H1 (cell line): ENCODE data around the gene CYTIP. TPM values are rescaled to one million over a fixed set of nuclear protein-coding genes. Genes with fewer than 3 reads are reported as not detected.

Source experiments
- CTCF ChIA-PET: fragments of 300-600 bp; sonication (Branson Sonifier 250); formaldehyde crosslinking; loops from one replicate; lab custom pipeline; 2021; ENCODE audit not compliant: partially characterized antibody; lab: Charles Lee
- POLR2A ChIA-PET: fragments of 300-600 bp; sonication (Branson Sonifier 250); formaldehyde crosslinking; loops from one replicate; lab custom pipeline; 2021; ENCODE audit warnings: inconsistent platforms; ENCODE audit not compliant: partially characterized antibody; lab: Charles Lee
- DNase-seq, 2 experiments: peaks; one replicate each; pipeline versions ENCODE4 v3.0.0 to v3.0.0-alpha.2; 2010 to 2022; ENCODE audit warnings: low spot score in 2 of 2, low read depth in 1 of 2, mixed read lengths in 1 of 2
- FAIRE-seq: peaks from 2 replicates; lab custom pipeline; 2011; peaks lifted over from hg19 to GRCh38; lab: Jason Lieb, UNC
- H2AFZ ChIP-seq: 2 replicates; pipeline ENCODE4 v1.8.1; 2012; ENCODE audit warnings: low read length, inconsistent platforms
- H2AK5ac ChIP-seq: 2 replicates; pipeline ENCODE4 v1.6.1; 2013; ENCODE audit warnings: low read depth, low read length
- H2BK120ac ChIP-seq: replicated peaks from 2 replicates; pipeline ENCODE3; 2013; ENCODE audit warnings: low read depth, low read length, inconsistent platforms
- H2BK12ac ChIP-seq: 2 replicates; pipeline ENCODE4 v1.6.1; 2013; ENCODE audit warnings: low read depth, low read length
- H2BK15ac ChIP-seq: 2 replicates; pipeline ENCODE4 v1.6.1; 2013; ENCODE audit warnings: low read length
- H2BK20ac ChIP-seq: 2 replicates; pipeline ENCODE4 v1.6.1; 2013; ENCODE audit warnings: low read length
- H2BK5ac ChIP-seq: 2 replicates; pipeline ENCODE4 v1.6.1; 2013; ENCODE audit warnings: low read depth, low read length
- H3K14ac ChIP-seq: 2 replicates; pipeline ENCODE4 v1.6.1; 2013; ENCODE audit warnings: inconsistent platforms; ENCODE audit not compliant: insufficient read length
- H3K18ac ChIP-seq: 2 replicates; pipeline ENCODE4 v1.6.1; 2013; ENCODE audit warnings: low read length; ENCODE audit errors: extremely low read depth
- H3K23ac ChIP-seq: 2 replicates; pipeline ENCODE4 v1.6.1; 2013; ENCODE audit warnings: inconsistent platforms; ENCODE audit not compliant: insufficient read length
- H3K23me2 ChIP-seq: 2 replicates; pipeline ENCODE4 v1.6.1; 2013; ENCODE audit warnings: low read depth, low read length
- H3K27ac ChIP-seq: 2 replicates; pipeline ENCODE4 v1.6.1; 2011; ENCODE audit warnings: low read depth, low read length, inconsistent platforms
- H3K27me3 ChIP-seq, 4 experiments: replicated peaks in 1 of 4; 1 replicate in 1 of 4; 2 replicates in 3 of 4; pipeline versions ENCODE4 v1.6.1 to v1.8.1; 2011 to 2013; ENCODE audit warnings: low read length in 3 of 4, mild to moderate bottlenecking in 3 of 4, inconsistent platforms in 2 of 4, mixed read lengths in 2 of 4, moderate library complexity in 1 of 4; ENCODE audit not compliant: control insufficient read depth in 3 of 4, insufficient read depth in 3 of 4; ENCODE audit errors: extremely low read depth in 1 of 4
- H3K36me3 ChIP-seq, 4 experiments: 2 replicates each; pipeline versions ENCODE4 v1.6.1 to v1.8.1; 2011 to 2013; ENCODE audit warnings: mild to moderate bottlenecking in 4 of 4, low read length in 3 of 4, moderate library complexity in 2 of 4, control low read depth in 1 of 4, inconsistent platforms in 1 of 4; ENCODE audit not compliant: insufficient read depth in 4 of 4, control insufficient read depth in 2 of 4
- H3K4ac ChIP-seq: replicated peaks from 2 replicates; pipeline ENCODE3; 2013; ENCODE audit warnings: low read length, low read depth, mixed read lengths, inconsistent platforms; ENCODE audit not compliant: insufficient read length
- H3K4me1 ChIP-seq, 4 experiments: replicated peaks in 1 of 4; 1 replicate in 1 of 4; 2 replicates in 3 of 4; pipeline versions ENCODE4 v1.6.1 to v1.8.1; 2011 to 2013; ENCODE audit warnings: low read length in 3 of 4, inconsistent platforms in 2 of 4, mixed read lengths in 1 of 4; ENCODE audit not compliant: insufficient read depth in 4 of 4, control insufficient read depth in 3 of 4
- H3K4me2 ChIP-seq, 2 experiments: 2 replicates each; pipeline versions ENCODE4 v1.6.1 to v1.8.1; 2011 to 2013; ENCODE audit warnings: low read depth in 2 of 2, low read length in 2 of 2, control low read depth in 1 of 2, inconsistent platforms in 1 of 2, mild to moderate bottlenecking in 1 of 2; ENCODE audit not compliant: insufficient read depth in 1 of 2
- H3K4me3 ChIP-seq, 4 experiments: fragments of 200-600, 300-600 bp in 1 of 4; sonication (generic), shearing (Covaris generic), sonication (Bioruptor Twin) in 1 of 4; 2 replicates each; pipeline versions ENCODE4 v1.5.1 to v1.8.1; 2011 to 2016; ENCODE audit warnings: low read length in 4 of 4, low read depth in 3 of 4, control low read depth in 2 of 4, inconsistent platforms in 2 of 4, mild to moderate bottlenecking in 2 of 4, mixed read lengths in 1 of 4, moderate library complexity in 1 of 4; ENCODE audit not compliant: insufficient read depth in 2 of 4; ENCODE audit errors: extremely low read depth in 1 of 4
- H3K56ac ChIP-seq: replicated peaks from 2 replicates; pipeline ENCODE3; 2013; ENCODE audit warnings: low read depth, mild to moderate bottlenecking, mixed read lengths, low read length, inconsistent platforms; ENCODE audit not compliant: insufficient read length
- H3K79me1 ChIP-seq: 2 replicates; pipeline ENCODE4 v1.6.1; 2013; ENCODE audit warnings: low read depth, low read length, control low read depth
- H3K79me2 ChIP-seq, 2 experiments: 2 replicates each; pipeline versions ENCODE4 v1.6.1 to v1.8.1; 2012 to 2013; ENCODE audit warnings: low read length in 2 of 2, mild to moderate bottlenecking in 2 of 2, inconsistent platforms in 1 of 2; ENCODE audit not compliant: insufficient read depth in 2 of 2, control insufficient read depth in 1 of 2
- H3K9ac ChIP-seq, 4 experiments: replicated peaks in 1 of 4; 1 replicate in 1 of 4; 2 replicates in 3 of 4; pipeline versions ENCODE4 v1.6.1 to v1.8.1; 2011 to 2013; ENCODE audit warnings: low read depth in 3 of 4, low read length in 3 of 4, control low read depth in 2 of 4, mild to moderate bottlenecking in 2 of 4, moderate library complexity in 2 of 4, inconsistent platforms in 1 of 4; ENCODE audit errors: extremely low read depth in 1 of 4
- H3K9me3 ChIP-seq, 2 experiments: 2 replicates each; pipeline versions ENCODE4 v1.6.1 to v1.8.1; 2012 to 2013; ENCODE audit warnings: mild to moderate bottlenecking in 2 of 2, moderate library complexity in 2 of 2, control low read depth in 1 of 2, inconsistent platforms in 1 of 2, low read depth in 1 of 2, low read length in 1 of 2, mixed read lengths in 1 of 2; ENCODE audit not compliant: insufficient read depth in 2 of 2
- H4K20me1 ChIP-seq, 2 experiments: replicated peaks in 1 of 2; 2 replicates each; pipeline versions ENCODE3 to v1.8.1; 2011 to 2013; ENCODE audit warnings: inconsistent platforms in 2 of 2, low read length in 2 of 2, mild to moderate bottlenecking in 1 of 2; ENCODE audit not compliant: insufficient read depth in 2 of 2, control insufficient read depth in 1 of 2
- H4K5ac ChIP-seq: 2 replicates; pipeline ENCODE4 v1.6.1; 2013; ENCODE audit warnings: low read length, low read depth, mixed read lengths, inconsistent platforms; ENCODE audit not compliant: insufficient read length
- H4K8ac ChIP-seq: 2 replicates; pipeline ENCODE4 v1.8.0; 2013; ENCODE audit warnings: mild to moderate bottlenecking, moderate library complexity, low read length, inconsistent platforms; ENCODE audit not compliant: insufficient read depth; ENCODE audit errors: extremely low read depth
- H4K91ac ChIP-seq: replicated peaks from 2 replicates; pipeline ENCODE3; 2013; ENCODE audit warnings: low read length, mixed read lengths, inconsistent platforms; ENCODE audit not compliant: insufficient read length
- ATF2 ChIP-seq: IDR thresholded peaks from 2 replicates; pipeline ENCODE4 v1.6.1; 2012; ENCODE audit warnings: low read length, inconsistent platforms
- EZH2 ChIP-seq: fragments of 200-600 bp; sonication (generic); IDR thresholded peaks from 2 replicates; pipeline ENCODE4 v1.7.1; 2012; ENCODE audit warnings: low read depth, mild to moderate bottlenecking, moderate library complexity, low read length, inconsistent platforms; ENCODE audit not compliant: severe bottlenecking
- GABPA ChIP-seq: IDR thresholded peaks from 2 replicates; pipeline ENCODE4 v1.6.1; 2011; ENCODE audit warnings: mild to moderate bottlenecking, low read length, moderate library complexity, borderline replicate concordance; ENCODE audit not compliant: insufficient read depth
- JUN ChIP-seq: IDR thresholded peaks from 2 replicates; pipeline ENCODE4 v1.6.1; 2011; ENCODE audit warnings: low read depth, mild to moderate bottlenecking, improper control_type of control experiment, low read length
- KDM1A ChIP-seq: fragments of 200-600, 300-600 bp; sonication (generic); IDR thresholded peaks from 2 replicates; pipeline ENCODE4 v1.7.1; 2016; ENCODE audit warnings: mild to moderate bottlenecking, low read length, borderline replicate concordance
- NRF1 ChIP-seq: IDR thresholded peaks from 2 replicates; pipeline ENCODE4 v1.6.1; 2011; ENCODE audit warnings: mild to moderate bottlenecking, low read depth, low read length, improper control_type of control experiment
- POLR2AphosphoS5 ChIP-seq: IDR thresholded peaks from 2 replicates; pipeline ENCODE4 v1.6.1; 2011; ENCODE audit warnings: low read depth, low read length
- RNF2 ChIP-seq: fragments of 200-900, 300-1000 bp; sonication (generic); IDR thresholded peaks from 2 replicates; pipeline ENCODE4 v1.7.1; 2016; ENCODE audit warnings: borderline replicate concordance, low read depth, mild to moderate bottlenecking, antibody characterized with exemption, low read length; ENCODE audit not compliant: poor library complexity, severe bottlenecking; ENCODE audit errors: missing control alignments
- SIRT6 ChIP-seq: IDR thresholded peaks from one replicate; pipeline ENCODE4 v1.7.1; 2012; ENCODE audit warnings: low read length, inconsistent platforms
- WGBS, 2 experiments: shearing (Covaris generic) in 1 of 2; methylation state at CpG; one replicate each; pipeline versions ENCODE4 v1.1.6 to v1.1.7; 2013 to 2015; ENCODE audit warnings: low lambda C conversion rate in 2 of 2, mixed read lengths in 2 of 2, inconsistent platforms in 1 of 2, low coverage in 1 of 2, missing lambda C conversion rate in 1 of 2; ENCODE audit not compliant: insufficient replicate concordance in 2 of 2, insufficient coverage in 1 of 2, insufficient read length in 1 of 2; ENCODE audit errors: extremely low coverage in 1 of 2, missing lambda C conversion rate in 1 of 2; 5-methylcytosine and 5-hydroxymethylcytosine counted together
- polyA plus RNA-seq, 7 experiments: library from polyadenylated mRNA; depleted of rRNA in 3 of 7; stranded (reverse) in 5 of 7; unstranded in 2 of 7; fragments of >200 nt in 5 of 7; fragments of 200-250 nt in 2 of 7; gene quantifications; 1 replicate in 5 of 7; 2 replicates in 1 of 7; 4 replicates in 1 of 7; pipeline versions ENCODE4 v1.2.1 to v1.2.3, GENCODE V29; 2011 to 2013; ENCODE audit warnings: missing spikeins in 2 of 7, mixed read lengths in 2 of 7
- total RNA-seq: library from RNA; stranded (reverse); fragmentation: NEBNext Ultra II Directional; extraction: Animal tissue kit (Norgen Biotek cat#: 25700); gene quantifications from 2 replicates; pipeline ENCODE4 v1.2.1, GENCODE V29; 2021
- TF ChIP-seq, protein P1 (sequence below): IDR thresholded peaks from 2 replicates; pipeline ENCODE4 v1.6.1; 2011; ENCODE audit warnings: low read depth, mild to moderate bottlenecking, low read length; ENCODE audit not compliant: insufficient read depth

Gene CYTIP
- total and polyA plus RNA-seq, 2 of the 8 experiments (the other 6 are each of a cell fraction or from before 2014, with no cell fraction given), result 0.12 TPM; not detected in 1

DNA sequence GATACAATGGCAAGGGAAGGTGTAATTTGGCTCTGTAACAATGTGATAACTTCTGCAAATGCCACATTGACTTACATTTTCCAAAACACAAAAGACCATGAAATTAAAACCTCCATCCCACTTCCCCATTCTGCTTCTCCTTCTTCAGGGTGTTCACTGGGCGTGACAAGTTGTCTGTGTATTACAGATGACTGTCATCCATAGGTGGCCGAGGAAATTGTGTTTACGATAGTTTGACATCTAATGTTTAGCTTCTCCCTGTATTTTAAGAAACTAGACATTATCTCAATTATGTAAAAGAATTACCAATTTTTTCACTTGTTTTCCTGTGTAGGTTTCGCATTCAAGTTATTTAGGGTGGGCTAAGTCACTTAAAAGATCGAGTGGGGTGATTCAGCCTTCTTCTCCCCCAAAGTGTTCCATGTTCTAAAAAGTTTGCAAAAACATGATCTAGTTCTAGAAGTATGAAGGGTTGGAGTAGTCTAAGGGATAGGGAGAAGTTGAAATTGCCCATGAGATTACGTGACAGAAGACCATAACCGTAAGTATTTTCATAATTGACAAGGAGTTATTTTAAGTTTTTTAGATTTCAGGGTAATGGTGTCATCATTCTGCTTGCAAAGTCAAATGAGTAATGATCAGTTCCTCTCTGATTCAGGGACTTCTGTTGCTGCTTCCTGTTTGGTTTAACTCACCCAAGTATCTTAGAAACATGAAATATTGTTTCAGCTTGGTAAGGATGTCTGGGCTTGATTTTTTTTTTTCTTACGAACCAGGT, 25.2 kb upstream of the CYTIP start:
- Histone ChIP-seq H3K4me3 (no peak overlapping the region), H3K9ac (no peak overlapping the region)
- FAIRE-seq, result no peak
- TF ChIP-seq, protein P1, sequence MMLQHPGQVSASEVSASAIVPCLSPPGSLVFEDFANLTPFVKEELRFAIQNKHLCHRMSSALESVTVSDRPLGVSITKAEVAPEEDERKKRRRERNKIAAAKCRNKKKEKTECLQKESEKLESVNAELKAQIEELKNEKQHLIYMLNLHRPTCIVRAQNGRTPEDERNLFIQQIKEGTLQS, result no peak
- TF ChIP-seq KDM1A, result no peak
- TF ChIP-seq SIRT6, result no peak
- no peak for TF ChIP-seq ATF2
- no peak for TF ChIP-seq RNF2
- no peak for TF ChIP-seq GABPA
- TF ChIP-seq NRF1, result no peak
- TF ChIP-seq EZH2, result no peak
- TF ChIP-seq JUN, result no peak
- TF ChIP-seq POLR2AphosphoS5, result no peak

More for the DNA sequence above, 25.2 kb upstream of the CYTIP start:
- H3K4me2 ChIP-seq, result no peak overlapping the region
- H2BK5ac ChIP-seq, result no peak overlapping the region
- no peak overlapping the region for H3K27ac ChIP-seq
- H3K36me3 ChIP-seq, result no peaks in the 10 kb centered on the region
- H2AFZ ChIP-seq, result no peak overlapping the region
- no peaks in the 10 kb centered on the region for H3K79me1 ChIP-seq
- H2AK5ac ChIP-seq, result no peak overlapping the region
- no peaks in the 10 kb centered on the region for H3K23me2 ChIP-seq
- no peak overlapping the region for H3K4ac ChIP-seq
- ChIA-PET CTCF (interaction anchor here (0.8 kb wide), 1 partner anchor 164 kb away, joined by 3 read pairs; no protein-coding TSS in a partner anchor), POLR2A (no interaction called here)
- H2BK15ac ChIP-seq, result no peak overlapping the region
- H4K91ac ChIP-seq, result no peak overlapping the region
- H2BK120ac ChIP-seq, result no peak overlapping the region
- no peak for DNase-seq
- no peak overlapping the region for H2BK20ac ChIP-seq
- H2BK12ac ChIP-seq, result no peak overlapping the region
- H3K27me3 ChIP-seq, result no peaks in the 10 kb centered on the region
- no peak overlapping the region for H3K18ac ChIP-seq
- no peaks in the 10 kb centered on the region for H3K79me2 ChIP-seq
- no peak overlapping the region for H3K14ac ChIP-seq
- H3K9me3 ChIP-seq, result no peaks in the 10 kb centered on the region
- 93% methylated on average over 8 of the region's 8 CpGs; no CpG with 5 or more reads in 1 of the 2 experiments for WGBS, 2 experiments
- H3K56ac ChIP-seq, result no peak overlapping the region
- no peak overlapping the region for H4K8ac ChIP-seq
- no peaks in the 10 kb centered on the region for H3K4me1 ChIP-seq
- H4K5ac ChIP-seq, result no peak overlapping the region
- no peak overlapping the region for H3K23ac ChIP-seq
- no peaks in the 10 kb centered on the region for H4K20me1 ChIP-seq
